K562 (cell line): ENCODE measurements around the gene GRID2IP. TPM values are rescaled to one million over a fixed set of nuclear protein-coding genes. Genes with fewer than 3 reads are reported as not detected.

Experiments
- ATAC-seq: fragments of 200-7000 bp; cut with Tn5 transposase; 3 replicates; pipeline ENCODE4 v1.9.1; 2020; ENCODE audit warnings: moderate library complexity
- BruUV-seq: library from RNA; stranded (reverse); fragments of 400-500 nt; replicated peaks from 2 replicates; lab custom pipeline; 2021; lab: Mats Ljungman, UMichigan
- CTCF ChIA-PET: fragments of 300-600 bp; formaldehyde crosslinking; extraction: SDS; loops from one replicate; lab custom pipeline; 2021; ENCODE audit warnings: low intra/inter-chr PET ratio; lab: Yijun Ruan, JAX
- POLR2A ChIA-PET: fragments of 300-600, 350-650 bp; sonication (Branson Sonifier 250); formaldehyde crosslinking; extraction: SDS; loops from one replicate; lab custom pipeline; 2021; ENCODE audit warnings: antibody characterized with exemption, inconsistent platforms; lab: Yijun Ruan, JAX
- DNase-seq, 4 experiments: peaks; one replicate each; pipeline versions ENCODE4 v3.0.0 to v3.0.0-alpha.2; 2011 to 2018; ENCODE audit warnings: low spot score in 3 of 4, mixed read lengths in 3 of 4; ENCODE audit errors: extremely low read depth in 1 of 4
- FAIRE-seq: peaks from 2 replicates; lab custom pipeline; 2011; peaks lifted over from hg19 to GRCh38; lab: Jason Lieb, UNC
- H2AFZ ChIP-seq: 2 replicates; pipeline ENCODE4 v1.6.0; 2011; ENCODE audit warnings: low read depth, low read length, control low read depth, inconsistent platforms
- H3K27ac ChIP-seq: fragments of 200-600 bp; 3 replicates; pipeline ENCODE4 v1.8.0; 2011; ENCODE audit warnings: low read depth, mild to moderate bottlenecking, control low read depth, inconsistent platforms, low read length, moderate library complexity, mixed read lengths; ENCODE audit errors: extremely low read depth
- H3K27me3 ChIP-seq, 2 experiments: fragments of 300-600 bp in 1 of 2; 2 replicates in 1 of 2; 3 replicates in 1 of 2; pipeline versions ENCODE4 v1.6.0 to v1.8.0; 2011; ENCODE audit warnings: inconsistent platforms in 2 of 2, low read length in 2 of 2, mild to moderate bottlenecking in 1 of 2, mixed read lengths in 1 of 2, moderate library complexity in 1 of 2; ENCODE audit not compliant: control insufficient read depth in 2 of 2, insufficient read depth in 2 of 2
- H3K36me3 ChIP-seq: fragments of 300-600 bp; 3 replicates; pipeline ENCODE4 v1.8.0; 2011; ENCODE audit warnings: mild to moderate bottlenecking, low read length, inconsistent platforms; ENCODE audit not compliant: control insufficient read depth, insufficient read depth
- H3K4me1 ChIP-seq, 2 experiments: fragments of 200-600 bp in 1 of 2; replicated peaks in 1 of 2; 2 replicates in 1 of 2; 3 replicates in 1 of 2; pipeline versions ENCODE4 v1.5.1 to v1.8.0; 2011; ENCODE audit warnings: inconsistent platforms in 2 of 2, low read length in 2 of 2, mild to moderate bottlenecking in 1 of 2, mixed read lengths in 1 of 2, moderate library complexity in 1 of 2; ENCODE audit not compliant: control insufficient read depth in 2 of 2, insufficient read depth in 2 of 2
- H3K4me2 ChIP-seq: 2 replicates; pipeline ENCODE4 v1.6.1; 2011; ENCODE audit warnings: low read length, control low read depth, inconsistent platforms, mixed read lengths; ENCODE audit not compliant: insufficient read depth
- H3K4me3 ChIP-seq: fragments of 200-600 bp; sonication (generic), shearing (Covaris generic); 2 replicates; pipeline ENCODE4 v1.5.1; 2016; ENCODE audit warnings: control low read depth, inconsistent platforms
- H3K79me2 ChIP-seq: fragments of 200-600 bp; 3 replicates; pipeline ENCODE4 v1.8.0; 2011; ENCODE audit warnings: low read length, inconsistent platforms; ENCODE audit not compliant: control insufficient read depth, insufficient read depth
- H3K9ac ChIP-seq, 2 experiments: 2 replicates each; pipeline versions ENCODE4 v1.6.0 to v1.6.1; 2011; ENCODE audit warnings: low read depth in 2 of 2, low read length in 2 of 2, control low read depth in 1 of 2, inconsistent platforms in 1 of 2, mild to moderate bottlenecking in 1 of 2, mixed read lengths in 1 of 2; ENCODE audit not compliant: insufficient read depth in 1 of 2
- H3K9me1 ChIP-seq: one replicate; pipeline ENCODE4 v1.6.0; 2011; ENCODE audit warnings: inconsistent platforms, mild to moderate bottlenecking, low read length, moderate library complexity; ENCODE audit not compliant: control insufficient read depth, insufficient read depth
- H3K9me3 ChIP-seq: replicated peaks from 2 replicates; pipeline ENCODE4 v1.5.1; 2011; ENCODE audit warnings: low read depth, low read length, inconsistent platforms; ENCODE audit not compliant: control insufficient read depth, insufficient read depth
- H4K20me1 ChIP-seq: replicated peaks from 2 replicates; pipeline ENCODE4 v1.6.1; 2011; ENCODE audit warnings: low read length, inconsistent platforms, mixed read lengths; ENCODE audit not compliant: control insufficient read depth, insufficient read depth
- ARHGAP35 ChIP-seq: fragments of 450-650 bp; IDR thresholded peaks from 2 replicates; pipeline ENCODE4 v1.6.1; 2018; ENCODE audit not compliant: partially characterized antibody
- COPS2 ChIP-seq: fragments of 450-650 bp; conservative IDR thresholded peaks from 2 replicates; pipeline ENCODE4 v1.6.1; 2016; ENCODE audit warnings: mild to moderate bottlenecking, moderate library complexity
- NR2C1 ChIP-seq, 2 experiments: fragments of 450-650 bp; IDR thresholded peaks; 2 replicates each; pipeline ENCODE4 v1.6.1; 2017; ENCODE audit warnings: mild to moderate bottlenecking in 2 of 2, antibody characterized with exemption in 1 of 2, inconsistent platforms in 1 of 2, missing compliant biosample characterization in 1 of 2, missing genetic modification characterization in 1 of 2
- PHF8 ChIP-seq: fragments of 200-600 bp; sonication (generic); IDR thresholded peaks from 2 replicates; pipeline ENCODE4 v1.6.1; 2012; ENCODE audit warnings: mixed run types, mild to moderate bottlenecking, inconsistent platforms, low read length, moderate library complexity, borderline replicate concordance
- PRPF4 ChIP-seq: fragments of 200-400 bp; formaldehyde crosslinking; IDR thresholded peaks from one replicate; pipeline ENCODE4 v1.6.1; 2017; ENCODE audit warnings: low read length, low read depth, mild to moderate bottlenecking; ENCODE audit not compliant: insufficient read depth, poor library complexity, severe bottlenecking
- SAP30 ChIP-seq: fragments of 200-600 bp; sonication (generic); IDR thresholded peaks from 2 replicates; pipeline ENCODE4 v1.6.1; 2012; ENCODE audit warnings: borderline replicate concordance, low read depth, mild to moderate bottlenecking, moderate library complexity, low read length, control low read depth, inconsistent platforms; ENCODE audit not compliant: insufficient read depth, poor library complexity, severe bottlenecking
- TCF7 ChIP-seq: sonication (generic); IDR thresholded peaks from 2 replicates; pipeline ENCODE4 v1.6.1; 2016; ENCODE audit warnings: antibody characterized with exemption, borderline replicate concordance
- TSC22D4 ChIP-seq: fragments of 450-650 bp; IDR thresholded peaks from 2 replicates; pipeline ENCODE4 v1.6.1; 2016; ENCODE audit warnings: missing genetic modification characterization, missing biosample characterization, control low read depth
- ZBTB1 ChIP-seq: sonication (generic); formaldehyde crosslinking; IDR thresholded peaks from 2 replicates; pipeline ENCODE4 v1.8.1; 2023; ENCODE audit warnings: missing genetic modification reagents, low read depth, mild to moderate bottlenecking, borderline replicate concordance
- ZBTB7A ChIP-seq: IDR thresholded peaks from 2 replicates; pipeline ENCODE4 v1.6.1; 2011; ENCODE audit warnings: low read depth, mild to moderate bottlenecking, low read length, moderate library complexity, borderline replicate concordance; ENCODE audit not compliant: control insufficient read depth
- ZC3H4 ChIP-seq: sonication (generic); formaldehyde crosslinking; IDR thresholded peaks from 2 replicates; pipeline ENCODE4 v1.9.0; 2021; ENCODE audit warnings: missing genetic modification reagents, borderline replicate concordance
- ZFP1 ChIP-seq: fragments of 450-650 bp; formaldehyde crosslinking; IDR thresholded peaks from 2 replicates; pipeline ENCODE4 v1.4.0; 2020; ENCODE audit warnings: mild to moderate bottlenecking, mixed read lengths
- ZNF263 ChIP-seq: sonication (generic); formaldehyde crosslinking; IDR thresholded peaks from 2 replicates; pipeline ENCODE4 v1.8.0; 2022; ENCODE audit warnings: mild to moderate bottlenecking, missing genetic modification reagents, borderline replicate concordance
- WGBS: fragments of 100-300 bp; shearing (Covaris generic); methylation state at CpG from one replicate; pipeline ENCODE4 v1.1.6; 2016; ENCODE audit warnings: low coverage, mixed read lengths; ENCODE audit not compliant: insufficient coverage; ENCODE audit errors: missing lambda C conversion rate; 5-methylcytosine and 5-hydroxymethylcytosine counted together
- in situ Hi-C: fragments of 300-500 bp; cut with MboI; formaldehyde crosslinking; loops from 4 replicates; pipeline ENCODE4 v1.15.0; 2018; ENCODE audit warnings: inconsistent platforms, mixed read lengths
- intact Hi-C: fragments of 100-400 bp; cut with micrococcal nuclease; formaldehyde crosslinking; loops from 2 replicates; pipeline ENCODE4 v1.14.2; 2022
- polyA plus RNA-seq, 8 experiments: library from polyadenylated mRNA; depleted of rRNA in 4 of 8; stranded (reverse) in 5 of 8; unstranded in 3 of 8; fragments of >200 nt; fragmentation: Nextera tagmentation in 2 of 8; fragmentation: Illumina TruSeq in 1 of 8; extraction: Ambion mirVana in 2 of 8; extraction: Trizol in 1 of 8; gene quantifications; 2 replicates each; pipeline versions ENCODE4 v1.2.1 to v1.2.3, GENCODE V29; 2011 to 2014; ENCODE audit warnings: inconsistent platforms in 1 of 8, missing spikeins in 1 of 8
- total RNA-seq, 7 experiments: library from RNA; depleted of rRNA in 6 of 7; stranded (reverse); fragments of >200 nt in 6 of 7; fragmentation: Illumina TruSeq in 2 of 7; extraction: Trizol in 2 of 7; gene quantifications; 2 replicates each; pipeline versions ENCODE4 v1.2.1 to v1.2.3, GENCODE V29; 2011 to 2021; ENCODE audit warnings: low replicate concordance in 1 of 7
- TF ChIP-seq, protein P1 (sequence below): fragments of 250-450 bp; sonication (Bioruptor Pico); IDR thresholded peaks from 2 replicates; pipeline ENCODE4 v1.5.0; 2021
- TF ChIP-seq, protein P2 (sequence below): IDR thresholded peaks from 2 replicates; pipeline ENCODE4 v1.6.1; 2014; ENCODE audit warnings: antibody characterized with exemption

GRID2IP gene
- total and polyA plus RNA-seq, 9 of the 15 experiments (the other 6 are each of a cell fraction or from before 2014, with no cell fraction given), result not detected

DNA sequence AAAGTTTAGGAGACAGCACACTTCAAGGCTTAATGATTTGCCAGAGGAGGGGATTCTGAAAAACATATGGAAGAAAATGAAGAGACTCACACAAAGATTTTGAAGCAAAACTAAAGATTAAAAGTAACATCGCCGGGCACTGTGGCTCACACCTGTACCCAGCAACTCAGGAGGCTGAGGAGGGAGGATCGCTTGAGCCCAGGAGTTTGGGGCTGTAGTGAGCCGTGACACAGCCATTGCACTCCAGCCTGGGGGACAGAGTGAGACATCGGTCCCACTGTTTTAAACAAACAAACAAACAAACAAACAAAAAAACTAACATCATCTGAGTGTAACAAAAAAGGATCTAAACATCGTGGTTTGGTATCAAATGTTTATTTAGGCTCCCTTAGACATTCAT lies 69.8 kb downstream of the GRID2IP start:
- no TSS peak for BruUV-seq
- TF ChIP-seq PRPF4 (no peak), ZFP1 (CRISPR knock-in tag) (no peak), ZBTB7A (no peak), COPS2 (no peak), TCF7 (no peak), TSC22D4 (tag) (no peak), NR2C1 (IDR thresholded peaks at IDR 0.05) (no peak), NR2C1 (tag; IDR thresholded peaks at IDR 0.05) (no peak), SAP30 (no peak), ARHGAP35 (no peak), PHF8 (no peak), ZC3H4 (CRISPR knock-in tag) (no peak), ZNF263 (no peak), ZBTB1 (CRISPR knock-in tag) (no peak)
- TF ChIP-seq, protein P1, sequence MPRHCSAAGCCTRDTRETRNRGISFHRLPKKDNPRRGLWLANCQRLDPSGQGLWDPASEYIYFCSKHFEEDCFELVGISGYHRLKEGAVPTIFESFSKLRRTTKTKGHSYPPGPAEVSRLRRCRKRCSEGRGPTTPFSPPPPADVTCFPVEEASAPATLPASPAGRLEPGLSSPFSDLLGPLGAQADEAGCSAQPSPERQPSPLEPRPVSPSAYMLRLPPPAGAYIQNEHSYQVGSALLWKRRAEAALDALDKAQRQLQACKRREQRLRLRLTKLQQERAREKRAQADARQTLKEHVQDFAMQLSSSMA (CRISPR knock-in tag), result no peak
- TF ChIP-seq, protein P2, sequence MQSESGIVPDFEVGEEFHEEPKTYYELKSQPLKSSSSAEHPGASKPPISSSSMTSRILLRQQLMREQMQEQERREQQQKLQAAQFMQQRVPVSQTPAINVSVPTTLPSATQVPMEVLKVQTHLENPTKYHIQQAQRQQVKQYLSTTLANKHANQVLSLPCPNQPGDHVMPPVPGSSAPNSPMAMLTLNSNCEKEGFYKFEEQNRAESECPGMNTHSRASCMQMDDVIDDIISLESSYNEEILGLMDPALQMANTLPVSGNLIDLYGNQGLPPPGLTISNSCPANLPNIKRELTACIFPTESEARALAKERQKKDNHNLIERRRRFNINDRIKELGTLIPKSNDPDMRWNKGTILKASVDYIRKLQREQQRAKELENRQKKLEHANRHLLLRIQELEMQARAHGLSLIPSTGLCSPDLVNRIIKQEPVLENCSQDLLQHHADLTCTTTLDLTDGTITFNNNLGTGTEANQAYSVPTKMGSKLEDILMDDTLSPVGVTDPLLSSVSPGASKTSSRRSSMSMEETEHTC, result no peak
- H3K9me1 ChIP-seq, result peaks cover 10% of the 10 kb centered on the region
- H4K20me1 ChIP-seq, result peaks cover 49% of the 10 kb centered on the region
- ATAC-seq (no peak), FAIRE-seq (no peak), DNase-seq (no peak)
- H3K79me2 ChIP-seq, result peaks cover 76% of the 10 kb centered on the region
- ChIA-PET POLR2A (no interaction called here), CTCF (no interaction called here)
- H3K9me3 ChIP-seq, result no peaks in the 10 kb centered on the region
- no peaks in the 10 kb centered on the region for H3K27me3 ChIP-seq
- H3K4me3 ChIP-seq, result no peak overlapping the region
- H3K4me2 ChIP-seq, result no peak overlapping the region
- H2AFZ ChIP-seq, result no peak overlapping the region
- H3K4me1 ChIP-seq, result peaks cover 18 to 19% of the 10 kb centered on the region in 2 experiments; a peak in 4 of 5 replicates
- intact Hi-C loops, result no loop called here
- H3K9ac ChIP-seq, result peak overlapping the region in 1 of 2 experiments; percentile 73; a peak in 1 of 4 replicates
- WGBS, result 67% methylated on average over 6 of the region's 6 CpGs
- no peak overlapping the region for H3K27ac ChIP-seq
- in situ Hi-C loops, result no loop called here
- peaks cover 52% of the 10 kb centered on the region for H3K36me3 ChIP-seq
